DND-41 (cell line): ENCODE results near the gene KRTAP10-5.

Experiments
- ATAC-seq: fragments of 200-7000 bp; cut with Tn5 transposase; 3 replicates; pipeline ENCODE4 v1.9.1; 2021; ENCODE audit warnings: low read depth; ENCODE audit not compliant: insufficient read depth
- DNase-seq: peaks from one replicate; pipeline ENCODE4 v3.0.0-alpha.2; 2020
- H2AFZ ChIP-seq: 2 replicates; pipeline ENCODE4 v1.6.0; 2012; ENCODE audit warnings: low read depth, low read length
- H3K27ac ChIP-seq: 2 replicates; pipeline ENCODE4 v1.5.1; 2012; ENCODE audit warnings: low read length, inconsistent platforms
- H3K27me3 ChIP-seq: fragments of 200-600 bp; sonication (generic); 2 replicates; pipeline ENCODE4 v1.6.0; 2012; ENCODE audit warnings: low read length, mild to moderate bottlenecking, inconsistent platforms; ENCODE audit not compliant: insufficient read depth, poor library complexity
- H3K36me3 ChIP-seq: 2 replicates; pipeline ENCODE4 v1.5.1; 2012; ENCODE audit warnings: low read length, inconsistent platforms; ENCODE audit not compliant: insufficient read depth
- H3K4me1 ChIP-seq: 2 replicates; pipeline ENCODE4 v1.5.1; 2012; ENCODE audit warnings: mild to moderate bottlenecking, low read length; ENCODE audit not compliant: insufficient read depth
- H3K4me2 ChIP-seq: 2 replicates; pipeline ENCODE4 v1.6.0; 2012; ENCODE audit warnings: mild to moderate bottlenecking, moderate library complexity, low read length, inconsistent platforms; ENCODE audit not compliant: insufficient read depth
- H3K4me3 ChIP-seq, 2 experiments: fragments of 200-600 bp in 1 of 2; shearing (Covaris generic) in 1 of 2; 2 replicates each; pipeline ENCODE4 v1.5.1; 2012 to 2016; ENCODE audit warnings: inconsistent platforms in 2 of 2, low read length in 2 of 2, mild to moderate bottlenecking in 2 of 2, low read depth in 1 of 2, moderate library complexity in 1 of 2
- H3K79me2 ChIP-seq: 2 replicates; pipeline ENCODE4 v1.6.0; 2012; ENCODE audit warnings: low read length, inconsistent platforms; ENCODE audit not compliant: insufficient read depth
- H3K9ac ChIP-seq: 2 replicates; pipeline ENCODE4 v1.6.0; 2012; ENCODE audit warnings: low read depth, mild to moderate bottlenecking, inconsistent platforms, low read length, moderate library complexity
- H3K9me3 ChIP-seq: 2 replicates; pipeline ENCODE4 v1.5.1; 2012; ENCODE audit warnings: low read length, moderate library complexity, mild to moderate bottlenecking, inconsistent platforms; ENCODE audit not compliant: insufficient read depth, severe bottlenecking
- H4K20me1 ChIP-seq: 2 replicates; pipeline ENCODE4 v1.6.0; 2012; ENCODE audit warnings: low read length; ENCODE audit not compliant: insufficient read depth
- CTCF ChIP-seq: IDR thresholded peaks from 2 replicates; pipeline ENCODE4 v1.5.1; 2012; ENCODE audit warnings: borderline replicate concordance, low read length, moderate library complexity, mild to moderate bottlenecking; ENCODE audit not compliant: poor library complexity, severe bottlenecking; ENCODE audit errors: extremely low read depth
- EZH2 ChIP-seq: IDR thresholded peaks from 3 replicates; pipeline ENCODE4 v1.6.1; 2012; ENCODE audit warnings: borderline replicate concordance, low read depth, mild to moderate bottlenecking, moderate library complexity, low read length, inconsistent platforms; ENCODE audit not compliant: severe bottlenecking

Gene KRTAP10-5

GRCh38 chr21:44623575-44623974, 43.2 kb upstream of the KRTAP10-5 start:
- Histone ChIP-seq H2AFZ (no peak overlapping the region), H3K9ac (no peak overlapping the region), H3K4me1 (no peaks in the 10 kb centered on the region), H4K20me1 (no peaks in the 10 kb centered on the region), H3K27me3 (no peaks in the 10 kb centered on the region), H3K36me3 (no peaks in the 10 kb centered on the region), H3K4me3 (no peak overlapping the region), H3K4me2 (no peak overlapping the region), H3K27ac (no peak overlapping the region), H3K9me3 (peaks cover 14% of the 10 kb centered on the region), H3K79me2 (no peaks in the 10 kb centered on the region)
- TF ChIP-seq EZH2 (no peak), CTCF (no peak)
- DNase-seq (no peak), ATAC-seq (no peak)

- TF ChIP-seq CTCF: no peak
- DNase-seq: no peak
- no peak for ATAC-seq
These were observed 39.5 kb upstream of the KRTAP10-5 start for GRCh38 chr21:44619886-44620285.

GRCh38 chr21:44618909-44619308, 38.5 kb upstream of the KRTAP10-5 start:
- no peak for TF ChIP-seq EZH2
- TF ChIP-seq CTCF: no peak
- Histone ChIP-seq H3K36me3 (no peaks in the 10 kb centered on the region), H3K4me2 (no peak overlapping the region), H3K9me3 (peaks cover 17% of the 10 kb centered on the region), H3K4me3 (no peak overlapping the region), H4K20me1 (no peaks in the 10 kb centered on the region), H2AFZ (no peak overlapping the region), H3K79me2 (no peaks in the 10 kb centered on the region), H3K9ac (no peak overlapping the region), H3K4me1 (no peaks in the 10 kb centered on the region), H3K27me3 (no peaks in the 10 kb centered on the region), H3K27ac (no peak overlapping the region)
- ATAC-seq: 0 out of 3 replicates have a peak, but pooled peaks have one; percentile 39
- DNase-seq: no peak

More at GRCh38 chr21:44619886-44620285, 39.5 kb upstream of the KRTAP10-5 start:
- Histone ChIP-seq H3K9me3 (peaks cover 16% of the 10 kb centered on the region), H3K79me2 (no peaks in the 10 kb centered on the region), H3K36me3 (no peaks in the 10 kb centered on the region), H3K9ac (no peak overlapping the region), H3K27me3 (no peaks in the 10 kb centered on the region), H3K27ac (no peak overlapping the region), H4K20me1 (no peaks in the 10 kb centered on the region), H3K4me1 (no peaks in the 10 kb centered on the region), H3K4me2 (no peak overlapping the region), H2AFZ (no peak overlapping the region), H3K4me3 (no peak overlapping the region)

- Histone ChIP-seq H3K79me2 (no peaks in the 10 kb centered on the region), H4K20me1 (no peaks in the 10 kb centered on the region), H3K4me2 (no peak overlapping the region), H3K9ac (no peak overlapping the region), H3K36me3 (no peaks in the 10 kb centered on the region), H3K9me3 (peaks cover 17% of the 10 kb centered on the region), H3K4me3 (no peak overlapping the region), H3K27me3 (no peaks in the 10 kb centered on the region), H3K27ac (no peak overlapping the region), H3K4me1 (no peaks in the 10 kb centered on the region), H2AFZ (no peak overlapping the region)
- TF ChIP-seq EZH2: no peak
- TF ChIP-seq CTCF: no peak
- ATAC-seq (no peak), DNase-seq (no peak)
These were observed 38.1 kb upstream of the KRTAP10-5 start for GRCh38 chr21:44618504-44618903.
